Skin epidermis (tissue), 12 donors: ENCODE measurements around the gene OR6C70.
"Not testable (repeated sequence)": the region's sequence is repeated elsewhere in the genome, so short reads cannot be mapped to it uniquely, and the experiment has no call there.

ENCODE experiments used
- H3K27ac ChIP-seq, 21 experiments: fragments of 200-600 bp; sonication (generic) in 11 of 21; one replicate each; pipeline ENCODE4 v1.5.0; 2020; ENCODE audit warnings: mild to moderate bottlenecking in 3 of 21, inconsistent platforms in 2 of 21, moderate library complexity in 2 of 21
- H3K4me3 ChIP-seq, 7 experiments: fragments of 200-600 bp; sonication (generic) in 2 of 7; one replicate each; pipeline ENCODE4 v1.5.0; 2020; ENCODE audit warnings: inconsistent platforms in 2 of 7, mild to moderate bottlenecking in 2 of 7, moderate library complexity in 1 of 7

Gene OR6C70

DNA sequence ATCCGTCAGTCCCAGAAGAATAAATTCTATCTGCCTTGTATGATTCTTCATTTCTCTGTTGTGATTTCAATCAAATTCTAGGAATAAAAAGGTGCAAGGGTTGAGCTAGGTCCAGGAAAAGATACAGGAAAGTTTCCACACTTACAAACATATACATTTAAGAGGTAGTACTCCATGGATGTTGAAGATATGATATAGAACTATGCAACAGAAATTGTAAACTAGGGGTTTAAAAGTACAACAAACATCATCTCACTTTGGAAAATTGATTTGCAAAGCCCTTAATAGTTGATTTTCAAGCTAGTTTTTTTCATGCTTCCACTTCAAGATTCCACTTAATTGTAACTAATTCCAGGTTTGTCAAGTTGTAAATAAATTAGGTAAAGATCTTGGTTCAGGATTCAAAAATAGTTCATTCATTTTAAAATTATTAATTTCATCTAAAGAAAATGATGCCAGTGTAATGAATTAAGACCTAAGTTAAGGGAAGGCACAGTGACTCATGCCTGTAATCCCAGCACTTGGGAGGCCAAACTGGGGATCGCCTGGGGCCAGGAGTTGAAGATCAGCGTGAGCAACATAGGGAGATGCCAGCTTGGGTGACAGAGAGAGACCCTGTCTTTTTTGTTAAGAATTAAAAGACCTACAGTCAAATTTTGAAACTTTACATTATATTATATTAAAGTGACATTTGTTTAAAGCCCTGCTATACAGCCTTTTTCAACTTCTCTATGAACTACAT is at the start of gene OR6C70:
Gene OR6C70, minus strand, starts transcription at position 51 of the 742 bp plus-strand sequence. Its CDS starts 0 bp downstream, at position 51.
- no peak within 1 kb of the TSS for H3K4me3 ChIP-seq
- H3K27ac ChIP-seq: no peak within 1 kb of the TSS

DNA sequence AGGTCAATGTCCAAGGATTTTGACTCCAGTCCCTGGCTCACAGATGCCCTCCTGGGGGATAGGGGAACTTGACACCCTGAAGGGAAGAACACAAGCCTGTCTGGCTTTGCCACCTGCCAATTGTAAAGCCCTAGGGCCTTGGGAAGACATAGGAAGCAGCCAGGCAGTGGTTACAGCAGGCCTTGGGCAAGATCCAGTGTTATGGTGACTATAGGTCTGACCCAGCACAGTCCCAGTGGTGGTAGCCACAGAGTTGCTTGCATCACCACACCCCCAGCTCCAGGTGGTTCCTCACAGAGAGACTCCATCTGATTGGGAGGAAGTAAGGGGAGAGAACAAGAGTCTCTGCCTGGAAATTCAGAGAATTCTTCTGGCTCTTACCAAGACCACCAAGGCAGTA is 46.5 kb upstream of the OR6C70 start:
- H3K27ac ChIP-seq: no peak overlapping the region
- no peak overlapping the region for H3K4me3 ChIP-seq

DNA sequence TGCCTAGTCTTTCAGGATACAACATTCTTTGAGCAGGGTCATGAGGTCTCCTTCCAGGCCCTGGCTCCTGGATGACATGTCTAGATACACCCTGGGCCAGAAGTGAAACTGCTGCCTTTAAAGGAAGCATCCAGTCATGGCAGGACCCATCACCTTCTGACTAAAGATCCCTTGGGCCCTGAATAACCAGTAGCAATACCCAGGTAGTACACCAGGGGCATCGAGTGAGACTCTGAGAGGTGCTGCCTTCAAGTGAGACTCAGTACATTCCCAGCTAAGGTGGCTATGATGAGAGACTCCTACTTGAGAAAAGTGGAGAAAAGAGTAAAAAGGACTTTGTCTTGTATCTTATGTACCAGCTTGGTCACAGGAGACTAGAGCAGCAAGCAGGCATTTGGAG is 45.8 kb upstream of the OR6C70 start:
- H3K4me3 ChIP-seq: no peak overlapping the region
- no peak overlapping the region for H3K27ac ChIP-seq

DNA sequence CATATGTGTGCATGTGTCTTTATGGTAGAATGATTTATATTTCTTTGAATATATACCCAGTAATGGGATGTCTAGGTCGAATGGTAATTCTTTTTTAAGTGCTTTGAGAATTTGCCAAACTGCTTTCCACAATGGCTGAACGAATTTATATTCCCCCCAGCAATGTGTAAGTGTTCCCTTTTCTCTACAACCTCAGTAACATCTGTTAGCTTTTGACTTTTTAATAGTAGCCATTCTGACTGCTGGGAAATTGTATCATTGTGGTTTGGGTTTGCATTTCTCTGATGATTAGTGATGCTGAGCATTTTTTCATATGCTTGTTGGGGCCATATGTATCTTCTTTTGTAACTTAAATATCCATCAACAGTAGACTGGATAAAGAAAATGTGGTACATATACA is 31.7 kb upstream of the OR6C70 start:
- H3K27ac ChIP-seq: no peak overlapping the region
- no peak overlapping the region for H3K4me3 ChIP-seq

DNA sequence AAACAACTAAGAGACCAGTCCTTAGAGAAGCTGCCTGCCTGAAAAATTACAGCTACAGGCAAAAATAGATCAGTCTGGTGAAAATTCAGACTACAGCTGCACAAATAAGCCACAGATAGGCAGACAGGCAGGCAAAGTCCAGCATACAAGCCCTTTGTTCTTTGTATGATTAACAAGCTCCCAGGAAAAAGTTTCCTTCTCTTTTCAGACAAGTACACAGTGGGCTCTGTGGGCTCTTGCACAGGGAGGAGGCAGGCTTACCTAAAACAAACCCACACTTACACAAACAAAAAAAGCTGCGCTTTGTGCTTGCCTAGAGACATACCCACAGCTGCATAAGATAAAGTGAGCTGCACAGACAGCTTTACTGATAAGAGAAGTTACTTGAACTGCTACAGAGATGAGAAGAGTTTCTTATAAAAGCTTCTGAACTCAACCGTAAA is 29.9 kb upstream of the OR6C70 start:
- no peak overlapping the region for H3K27ac ChIP-seq

DNA sequence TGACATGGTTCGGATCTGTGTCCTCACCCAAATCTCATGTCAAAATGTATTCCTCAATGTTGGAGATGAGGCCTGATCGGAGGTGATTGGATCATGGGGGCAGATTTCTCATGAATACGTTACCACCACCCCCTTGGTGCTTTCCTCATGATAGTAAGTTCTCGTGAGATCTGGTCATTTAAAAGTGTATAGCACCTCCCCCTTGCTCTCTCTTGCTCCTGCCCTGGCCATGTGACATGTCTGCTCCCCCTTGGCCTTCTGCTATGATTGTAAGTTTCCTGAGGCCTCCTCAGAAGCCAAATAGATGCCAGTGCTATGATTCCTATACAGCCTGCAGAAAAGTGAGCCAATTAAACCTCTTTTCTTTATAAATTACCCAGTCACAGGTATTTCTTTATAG is 29.3 kb upstream of the OR6C70 start:
- no peak overlapping the region for H3K4me3 ChIP-seq
- no peak overlapping the region for H3K27ac ChIP-seq

More for the DNA sequence above, 29.9 kb upstream of the OR6C70 start:
- H3K4me3 ChIP-seq: no peak overlapping the region

DNA sequence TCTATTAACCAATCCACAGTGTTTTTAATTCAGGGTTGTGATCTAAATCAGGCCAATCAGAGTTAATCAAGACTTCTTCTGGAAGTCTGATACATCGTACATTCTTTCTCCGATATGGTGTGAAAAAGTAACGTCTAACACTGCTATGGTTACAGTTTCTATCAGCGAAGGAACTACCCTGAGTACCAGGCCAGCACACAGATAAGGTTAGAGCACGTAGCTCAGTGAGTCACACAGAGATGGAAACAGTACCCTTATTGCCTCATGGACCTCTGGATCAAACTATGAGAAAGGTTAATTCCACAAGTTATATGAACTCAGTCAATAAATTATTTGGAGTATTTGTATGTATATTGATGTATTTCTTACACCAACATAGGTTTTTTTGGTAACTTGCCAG is 25.6 kb upstream of the OR6C70 start:
- H3K27ac ChIP-seq: no peak overlapping the region
- H3K4me3 ChIP-seq: no peak overlapping the region

DNA sequence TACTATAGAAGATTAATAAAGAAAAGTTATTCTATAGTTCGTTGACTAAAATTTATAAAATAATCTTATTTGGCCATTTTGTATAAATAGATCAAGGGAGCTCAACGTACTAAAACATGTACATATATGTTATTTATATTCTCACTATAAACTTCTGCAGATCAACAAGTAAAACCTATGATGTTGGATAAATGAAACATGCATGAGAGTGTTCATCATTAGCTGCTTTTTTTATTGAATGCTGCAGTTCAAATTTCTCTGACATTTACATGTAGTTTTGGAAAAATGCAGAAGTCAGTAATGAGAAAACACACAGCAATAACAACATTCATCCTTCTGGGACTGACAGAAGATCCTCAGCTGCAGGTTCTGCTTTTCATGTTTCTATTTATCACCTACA is 22.1 kb upstream of the OR6C70 start, which contains the start of gene OR6C68:
Gene OR6C68, plus strand, starts transcription at position 301 of the 400 bp plus-strand sequence. Its CDS starts 0 bp downstream, at position 301.
- no peak within 1 kb of the TSS for H3K27ac ChIP-seq
- no peak within 1 kb of the TSS for H3K4me3 ChIP-seq

DNA sequence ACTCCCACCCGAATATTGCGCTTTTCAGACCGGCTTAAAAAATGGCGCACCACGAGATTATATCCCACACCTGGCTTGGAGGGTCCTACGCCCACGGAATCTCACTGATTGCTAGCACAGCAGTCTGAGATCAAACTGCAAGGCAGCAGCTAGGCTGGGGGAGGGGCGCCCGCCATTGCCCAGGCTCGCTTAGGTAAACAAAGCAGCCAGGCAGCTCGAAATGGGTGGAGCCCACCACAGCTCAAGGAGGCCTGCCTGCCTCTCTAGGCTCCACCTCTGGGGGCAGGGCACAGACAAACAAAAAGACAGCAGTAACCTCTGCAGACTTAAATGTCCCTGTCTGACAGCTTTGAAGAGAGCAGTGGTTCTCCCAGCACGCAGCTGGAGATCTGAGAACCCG is 14.3 kb upstream of the OR6C70 start:
- not testable (repeated sequence) for H3K27ac ChIP-seq, H3K4me3 ChIP-seq

DNA sequence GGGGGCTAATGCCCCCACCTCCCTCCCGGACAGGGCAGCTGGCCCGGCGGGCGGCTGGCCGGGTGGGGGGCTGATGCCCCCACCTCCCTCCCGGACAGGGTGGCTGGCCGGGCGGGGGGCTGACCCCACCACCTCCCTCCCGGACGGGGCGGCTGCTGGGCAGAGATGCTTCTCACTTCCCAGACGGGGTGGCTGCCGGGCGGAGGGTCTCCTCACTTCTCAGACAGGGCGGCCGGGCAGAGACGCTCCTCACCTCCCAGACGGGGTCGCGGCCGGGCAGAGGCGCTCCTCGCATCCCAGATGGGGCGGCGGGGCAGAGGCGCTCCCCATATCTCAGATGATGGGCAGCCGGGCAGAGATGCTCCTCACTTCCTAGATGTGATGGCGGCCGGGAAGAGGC is 9.2 kb upstream of the OR6C70 start:
- H3K27ac ChIP-seq, H3K4me3 ChIP-seq: not testable (repeated sequence)

DNA sequence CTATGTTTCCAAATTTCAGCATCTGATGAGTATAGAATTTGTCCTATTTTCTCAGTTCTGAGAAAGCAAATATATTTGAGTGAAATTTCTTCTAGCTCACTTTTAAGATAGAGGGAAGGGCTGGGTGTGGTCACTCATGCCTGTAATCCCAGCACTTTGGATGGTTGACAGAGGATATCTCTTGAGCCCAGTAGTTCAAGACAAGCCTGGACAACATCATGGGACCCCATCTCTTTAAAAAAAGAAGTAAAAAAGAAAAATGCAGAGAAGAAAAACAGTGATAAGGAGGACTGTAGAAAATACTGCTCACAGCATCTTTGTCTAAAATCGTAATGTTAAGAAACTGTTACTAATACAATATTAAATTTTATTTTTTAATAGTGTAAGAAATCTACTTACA is 2.3 kb upstream of the OR6C70 start:
- Histone ChIP-seq H3K27ac (no peak overlapping the region), H3K4me3 (no peak overlapping the region)

DNA sequence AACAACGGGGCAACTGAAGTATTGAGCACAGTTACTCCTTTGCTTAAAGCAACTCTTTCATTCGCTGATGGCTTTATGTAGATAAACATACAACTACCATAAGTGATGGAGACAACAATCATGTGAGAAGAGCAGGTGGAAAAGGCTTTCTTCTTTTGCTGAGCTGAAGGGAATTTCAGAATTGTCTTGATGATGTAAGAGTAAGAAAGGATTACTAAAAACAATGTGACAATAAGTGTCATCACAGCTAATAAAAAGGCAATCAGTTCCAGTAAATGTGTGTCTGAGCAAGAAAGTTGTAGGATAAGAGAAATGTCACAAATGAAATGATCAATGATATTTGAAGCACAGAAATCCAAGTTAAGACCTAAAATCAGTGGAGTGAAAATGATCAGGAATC is 647 bp downstream of the OR6C70 start:
- Histone ChIP-seq H3K27ac (no peak overlapping the region), H3K4me3 (no peak overlapping the region)

DNA sequence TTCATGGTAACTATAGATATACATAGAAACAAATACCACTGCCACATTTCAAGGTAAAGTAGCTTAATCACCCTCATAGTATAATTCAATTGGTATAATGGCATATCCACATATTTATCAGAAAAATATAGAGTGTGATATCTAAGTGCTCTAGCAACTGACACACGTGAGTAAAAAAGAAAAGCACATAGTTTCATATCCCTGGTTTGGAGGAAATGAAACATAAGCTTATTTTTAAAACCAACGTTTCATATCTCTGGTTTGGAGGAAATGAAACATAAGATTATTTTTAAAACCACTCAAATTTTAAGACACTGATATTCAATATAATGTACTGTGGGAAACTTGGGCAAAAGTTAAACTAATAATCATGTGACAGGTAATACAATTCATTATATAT is 2.1 kb downstream of the OR6C70 start:
- H3K4me3 ChIP-seq: no peak overlapping the region
- no peak overlapping the region for H3K27ac ChIP-seq

DNA sequence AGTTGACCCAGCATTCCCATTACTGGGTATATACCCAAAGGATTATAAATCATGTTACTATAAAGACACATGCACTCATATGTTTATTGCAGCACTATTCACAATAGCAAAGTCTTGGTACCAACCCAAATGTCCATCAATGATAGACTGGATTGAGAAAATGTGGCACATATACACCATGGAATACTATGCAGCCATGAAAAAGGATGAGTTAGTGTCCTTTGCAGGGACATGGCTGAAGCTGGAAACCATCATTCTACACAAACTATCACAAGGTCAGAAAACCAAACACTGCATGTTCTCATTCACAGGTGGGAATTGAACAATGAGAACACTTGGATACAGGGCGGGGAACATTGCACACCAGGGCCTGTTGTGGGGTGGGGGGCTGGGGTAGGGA is 5.0 kb downstream of the OR6C70 start:
- H3K27ac ChIP-seq, H3K4me3 ChIP-seq: not testable (repeated sequence)

DNA sequence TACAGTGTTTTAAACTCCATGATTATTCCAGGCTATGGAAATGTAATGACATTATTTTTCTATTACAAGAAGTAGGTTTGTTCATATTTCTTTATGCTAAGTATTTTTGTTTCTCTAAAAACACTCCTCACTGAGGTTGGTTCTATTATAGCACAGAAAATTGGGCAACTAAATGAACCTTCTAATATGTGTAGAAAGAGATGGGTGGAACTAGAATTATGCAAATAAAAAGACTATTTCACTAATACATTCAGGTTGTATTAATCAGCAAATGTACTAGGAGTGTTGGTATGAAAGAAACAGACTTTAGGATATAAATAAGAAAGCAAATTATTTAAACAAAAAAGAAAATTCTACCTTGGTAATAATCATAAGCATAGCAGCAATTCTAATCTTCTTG is 21.1 kb downstream of the OR6C70 start:
- Histone ChIP-seq H3K27ac (no peak overlapping the region), H3K4me3 (no peak overlapping the region)

DNA sequence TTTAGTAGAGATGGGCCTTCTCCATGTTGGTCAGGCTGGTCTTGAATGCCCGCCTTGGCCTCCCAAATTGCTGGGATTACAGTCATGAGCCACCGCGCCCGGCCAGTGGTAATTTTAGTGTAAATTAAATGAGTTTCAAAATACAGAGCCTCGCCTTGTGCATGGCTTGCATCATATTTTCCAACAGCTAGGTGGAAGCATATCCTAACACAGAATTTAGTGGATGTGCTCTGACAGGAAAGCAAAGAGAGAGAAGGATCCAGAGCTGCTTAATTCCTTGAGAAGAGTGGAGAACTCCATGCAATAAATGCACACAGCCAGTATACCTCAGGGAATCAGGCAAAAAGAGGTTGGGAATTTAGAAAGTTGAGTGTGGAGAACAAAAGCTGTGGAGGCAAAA is 23.6 kb downstream of the OR6C70 start:
- Histone ChIP-seq H3K27ac (no peak overlapping the region), H3K4me3 (no peak overlapping the region)

DNA sequence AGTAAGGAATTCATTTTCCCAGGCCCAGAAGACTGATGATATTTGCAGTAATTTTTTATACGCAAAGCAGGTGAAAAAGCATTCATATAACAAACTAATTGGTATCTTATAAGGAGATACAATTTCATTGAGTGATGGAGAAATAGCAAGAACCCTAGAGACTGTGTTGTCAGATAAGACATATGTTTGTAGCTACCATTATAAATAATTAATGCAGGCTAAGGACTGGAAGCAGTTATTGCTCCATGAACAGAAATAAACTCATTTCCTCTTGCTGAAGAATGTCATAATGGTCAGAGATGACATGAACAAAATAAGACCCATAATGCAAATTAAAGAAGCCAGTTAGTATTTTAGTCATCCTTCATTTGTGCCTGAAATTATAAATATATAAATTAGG is 24.6 kb downstream of the OR6C70 start:
- Histone ChIP-seq H3K27ac (no peak overlapping the region), H3K4me3 (no peak overlapping the region)

DNA sequence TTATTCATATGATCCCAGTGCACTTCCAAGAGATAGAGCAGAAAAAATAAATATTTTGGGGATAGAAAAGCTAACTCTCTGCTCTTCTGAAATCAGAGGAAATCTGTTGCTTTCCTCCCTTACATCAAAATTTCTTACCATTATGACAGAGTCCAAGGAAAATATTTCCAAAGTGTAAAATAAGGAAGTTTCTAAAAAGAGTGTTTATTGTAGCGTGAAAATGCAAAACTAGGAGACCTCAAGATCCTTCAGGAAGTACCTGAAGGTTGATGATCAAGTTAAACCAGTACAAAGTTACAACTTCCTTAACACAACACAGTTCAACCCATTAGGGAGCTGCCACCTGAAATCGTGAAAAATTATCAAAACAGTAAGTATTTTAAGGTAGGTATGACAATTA is 26.2 kb downstream of the OR6C70 start, which contains the start of gene OR6C2:
Gene OR6C2, plus strand, starts transcription at position 301 of the 400 bp plus-strand sequence. CDS start 8,138 bp downstream, outside the sequence.
- H3K27ac ChIP-seq: no peak within 1 kb of the TSS
- H3K4me3 ChIP-seq: no peak within 1 kb of the TSS

DNA sequence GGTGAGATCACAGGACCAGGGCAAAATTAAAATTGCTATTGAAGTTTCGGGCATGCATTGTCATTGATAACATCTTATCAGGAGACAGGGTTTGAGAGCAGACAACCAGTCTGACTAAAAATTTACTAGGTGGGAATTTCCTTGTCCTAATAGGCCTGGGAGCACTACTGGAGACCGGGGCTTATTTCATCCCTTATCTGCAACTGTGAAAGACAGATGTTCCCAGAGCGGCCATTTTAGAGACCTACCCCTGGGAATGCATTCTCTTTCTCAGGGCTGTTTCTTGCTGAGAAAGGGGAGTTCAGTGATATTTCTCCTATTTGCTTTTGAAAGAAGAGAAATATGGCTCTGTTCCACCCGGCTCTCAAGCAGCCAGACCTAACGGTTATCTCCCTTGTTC is 28.7 kb downstream of the OR6C70 start:
- not testable (repeated sequence) for H3K4me3 ChIP-seq, H3K27ac ChIP-seq

DNA sequence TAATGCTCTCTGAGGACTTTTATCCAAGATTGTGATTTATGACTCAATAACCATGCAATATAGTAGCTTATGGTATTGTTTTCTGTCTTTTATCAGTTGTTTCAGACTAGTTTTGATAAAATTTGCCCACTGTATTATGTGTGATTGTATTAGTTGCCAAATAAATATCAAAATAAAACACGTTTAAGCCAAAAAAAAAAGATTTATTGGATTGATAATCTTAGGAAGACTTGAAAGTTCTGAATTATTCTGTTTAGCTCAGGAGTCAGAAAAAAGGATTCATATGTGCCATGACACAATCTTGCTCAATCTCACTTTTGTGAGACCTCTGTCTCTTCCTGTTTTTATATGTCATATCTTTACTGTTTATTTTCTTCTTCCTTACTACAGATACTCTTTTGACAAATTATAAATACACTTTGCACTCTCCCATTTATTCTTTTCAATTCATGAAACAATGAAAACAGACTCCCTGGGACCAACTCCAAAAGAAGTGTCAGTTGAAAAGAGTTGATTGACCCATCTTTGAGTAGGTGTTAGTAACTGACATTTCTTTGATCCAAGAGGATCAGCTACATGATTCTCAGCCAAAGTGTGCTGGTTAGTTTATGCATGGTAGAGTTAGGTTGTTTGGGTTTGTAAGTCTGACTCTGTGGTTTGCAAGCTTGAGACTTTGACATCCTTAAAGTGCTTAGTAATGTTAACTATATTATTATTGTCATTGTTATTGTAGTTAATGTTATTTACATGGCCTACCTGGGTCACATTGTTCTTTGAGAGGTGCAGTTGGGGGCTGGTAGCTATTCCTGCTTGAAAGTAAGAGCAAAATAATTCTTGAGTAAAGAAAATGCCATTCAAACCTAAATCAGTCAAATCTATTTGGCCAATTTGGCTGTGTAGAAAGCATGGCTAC is 41.4 kb downstream of the OR6C70 start:
- no peak overlapping the region for H3K27ac ChIP-seq
- no peak overlapping the region for H3K4me3 ChIP-seq

DNA sequence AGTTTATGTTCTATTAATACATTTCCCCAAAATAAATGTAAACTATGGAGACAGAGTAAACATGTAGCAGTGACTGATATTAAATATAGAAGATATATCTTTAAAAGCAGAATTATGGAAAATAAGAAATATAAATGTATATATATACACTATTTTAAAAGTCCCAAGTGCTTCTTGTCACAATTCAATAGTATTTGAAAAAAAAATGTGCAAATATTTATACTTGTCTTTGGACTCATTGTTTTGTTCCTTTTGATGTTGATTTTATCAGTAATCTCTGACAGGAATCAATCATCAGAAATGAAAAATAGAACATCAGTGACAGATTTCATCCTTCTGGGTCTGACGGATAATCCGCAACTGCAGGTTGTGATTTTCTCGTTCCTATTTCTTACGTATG is 44.0 kb downstream of the OR6C70 start, which contains the start of gene OR6C76:
Gene OR6C76, plus strand, starts transcription at position 301 of the 400 bp plus-strand sequence. Its CDS starts 0 bp downstream, at position 301.
- Histone ChIP-seq H3K4me3 (no peak within 1 kb of the TSS), H3K27ac (no peak within 1 kb of the TSS)
